ENCODE results near the gene TET1.
A peak's percentile ranks its signal among the peaks of the same experiment; 100 is the strongest.
"Not testable (repeated sequence)": the region's sequence is repeated elsewhere in the genome, so short reads cannot be mapped to it uniquely, and the experiment has no call there.

The TET1 gene

GRCh38 chr10:68617691-68618090, 57.6 kb downstream of the TET1 start:
- DNase-seq, result not testable (repeated sequence)

DNA sequence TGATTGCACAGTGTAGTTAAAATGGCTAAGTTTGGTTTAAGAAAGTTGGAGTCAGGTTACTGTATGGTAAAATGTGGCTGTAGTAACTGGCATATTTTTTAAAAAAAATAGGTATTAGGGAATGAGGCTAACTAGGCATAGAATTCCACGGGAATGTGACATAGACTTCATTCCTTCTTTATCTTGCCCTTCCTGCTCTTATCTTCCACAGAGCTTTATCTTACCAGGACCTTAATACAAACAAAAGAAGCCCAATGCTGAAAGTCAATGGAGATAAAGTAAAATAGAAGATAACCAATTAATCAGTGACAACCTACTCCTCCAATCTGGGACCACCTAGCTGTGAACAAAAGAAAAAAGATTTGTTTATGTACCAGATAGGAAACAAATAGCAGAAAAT, 58.1 kb downstream of the TET1 start:
- DNase-seq, result no peak

DNA sequence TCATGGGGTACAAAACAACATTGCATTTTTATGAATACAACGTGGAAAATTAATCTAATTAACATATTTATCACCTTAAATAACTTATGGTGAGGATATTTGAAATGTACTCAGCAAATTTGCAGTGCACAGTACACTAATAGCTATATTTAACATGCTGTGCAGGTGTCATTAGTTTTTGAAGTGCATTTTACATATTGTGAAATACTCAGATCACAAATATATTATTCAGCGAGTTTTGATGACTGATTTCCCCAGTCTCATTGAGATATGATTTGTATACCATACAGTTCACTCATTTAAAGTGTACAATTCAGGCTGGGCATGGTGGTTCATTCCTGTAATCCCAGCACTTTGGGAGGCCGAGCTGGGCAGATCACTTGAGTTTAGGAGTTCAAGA, 59.5 kb downstream of the TET1 start:
- DNase-seq, result no peak

DNA sequence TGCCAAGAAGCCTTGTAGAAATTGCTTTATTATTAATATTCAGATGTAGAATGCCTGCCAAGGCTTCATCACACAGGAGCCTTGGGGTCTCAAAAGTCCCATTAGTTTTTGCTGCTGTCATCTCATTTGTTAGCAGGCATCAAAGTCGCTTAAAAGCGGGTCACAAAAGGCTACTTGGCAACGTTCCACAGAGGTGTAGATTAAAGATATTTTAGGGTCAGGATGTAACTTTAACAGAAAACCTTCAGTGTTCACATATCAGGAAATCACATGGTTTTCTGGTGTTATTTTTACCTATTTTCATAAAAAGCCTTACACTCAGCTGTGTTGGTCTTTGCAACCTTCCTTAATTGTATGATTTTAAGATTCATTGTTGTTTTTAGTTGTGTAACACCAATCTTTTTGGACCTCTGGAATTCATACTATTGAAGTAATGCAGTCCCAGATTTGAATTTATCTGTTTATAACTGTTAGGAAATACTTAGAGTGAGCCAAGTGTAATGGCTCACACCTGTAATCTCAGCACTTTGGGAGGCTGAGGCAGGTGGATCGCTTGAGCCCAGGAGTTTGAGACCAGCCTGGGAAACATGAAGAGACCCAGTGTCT, 65.3 kb downstream of the TET1 start:
- DNase-seq, result peak; percentile 88

DNA sequence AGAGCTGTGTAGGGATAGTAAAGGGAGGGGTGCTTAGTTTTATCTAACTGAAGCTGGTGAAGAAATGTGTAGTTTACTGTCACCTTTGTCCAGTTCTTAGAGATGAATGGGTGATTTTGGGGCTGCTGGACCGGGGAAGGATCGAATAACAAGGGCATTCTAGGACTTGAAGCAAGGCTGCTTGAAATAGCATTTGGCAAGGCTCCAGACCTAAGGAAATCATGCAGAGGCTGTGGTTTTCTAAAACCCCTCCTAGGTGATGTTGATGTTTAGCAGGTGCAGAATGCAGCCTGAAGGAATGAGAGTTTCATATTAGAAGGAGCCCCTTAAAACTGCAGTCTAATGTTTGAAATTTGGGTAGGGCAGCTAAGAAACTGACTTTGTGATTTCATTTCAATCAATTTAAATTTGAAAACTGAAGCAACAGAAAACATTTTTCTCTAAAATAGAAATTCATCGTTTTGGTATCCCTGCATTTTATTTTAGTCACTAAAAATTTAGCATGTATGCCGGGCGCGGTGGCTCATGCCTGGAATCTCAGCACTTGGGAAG, 68.5 kb downstream of the TET1 start:
- peak; percentile 89 for DNase-seq

DNA sequence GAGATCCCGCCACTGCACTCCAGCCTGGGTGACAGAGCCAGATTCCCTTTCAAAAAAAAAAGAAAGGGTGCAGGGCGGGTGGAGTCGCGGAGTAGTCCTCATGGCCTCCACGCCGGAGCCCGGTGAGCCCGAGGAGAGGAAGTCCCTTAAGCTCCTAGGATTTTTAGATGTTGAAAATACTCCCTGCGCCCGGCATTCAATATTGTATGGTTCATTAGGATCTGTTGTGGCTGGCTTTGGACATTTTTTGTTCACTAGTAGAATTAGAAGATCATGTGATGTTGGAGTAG, 72.1 kb downstream of the TET1 start:
- not testable (repeated sequence) for DNase-seq

GRCh38 chr10:68633281-68633680, 73.1 kb downstream of the TET1 start:
- no peak for DNase-seq

DNA sequence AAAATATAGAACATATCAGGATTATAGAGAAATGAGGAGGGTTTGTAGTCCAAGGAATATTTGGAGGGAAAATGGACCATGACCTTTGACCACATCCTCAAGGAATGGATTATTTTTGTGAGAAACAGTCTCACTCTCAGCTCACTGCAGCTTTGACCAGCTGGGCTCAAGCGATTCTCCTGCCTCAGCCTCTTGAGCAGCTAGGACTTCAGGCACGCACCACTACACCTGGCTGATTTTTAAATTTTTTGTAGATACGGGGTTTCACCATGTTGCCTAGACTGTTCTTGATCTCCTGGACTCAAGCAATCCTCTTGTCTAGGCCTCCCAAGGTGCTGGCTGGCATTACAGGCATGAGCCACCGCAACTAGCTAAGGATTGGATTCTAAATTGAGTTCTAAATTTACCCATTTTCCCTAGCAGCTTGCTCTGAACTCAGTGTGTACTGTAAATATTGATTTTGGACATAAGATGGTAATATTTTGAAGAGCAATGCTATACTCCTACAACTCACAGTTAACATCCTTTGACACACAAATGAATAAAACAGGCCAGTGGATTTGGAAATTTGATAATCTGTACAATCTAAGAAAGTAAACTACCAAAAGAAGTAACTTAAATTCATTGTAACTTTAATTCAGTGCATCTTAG, 73.8 kb downstream of the TET1 start:
- DNase-seq, result no peak

DNA sequence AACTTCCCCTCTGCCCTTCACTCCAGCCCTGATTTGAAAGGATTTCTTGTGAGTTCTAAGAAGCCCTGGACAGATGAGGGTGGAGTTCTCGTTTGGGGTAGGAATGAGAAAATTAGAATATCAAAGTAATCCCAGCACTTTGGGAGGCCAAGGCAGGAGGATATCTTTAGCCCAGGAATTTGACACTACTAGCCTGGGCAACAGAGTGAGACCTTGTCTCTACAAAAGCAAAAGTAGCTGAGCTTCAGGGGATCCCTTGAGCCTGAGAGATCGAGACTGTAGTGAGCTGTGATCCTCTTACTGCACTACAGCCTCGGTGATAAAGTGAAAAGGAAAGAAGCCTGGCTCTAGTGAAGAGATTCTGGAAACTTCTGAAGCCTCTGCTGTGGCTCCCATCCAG, 76.2 kb downstream of the TET1 start:
- no peak for DNase-seq

DNA sequence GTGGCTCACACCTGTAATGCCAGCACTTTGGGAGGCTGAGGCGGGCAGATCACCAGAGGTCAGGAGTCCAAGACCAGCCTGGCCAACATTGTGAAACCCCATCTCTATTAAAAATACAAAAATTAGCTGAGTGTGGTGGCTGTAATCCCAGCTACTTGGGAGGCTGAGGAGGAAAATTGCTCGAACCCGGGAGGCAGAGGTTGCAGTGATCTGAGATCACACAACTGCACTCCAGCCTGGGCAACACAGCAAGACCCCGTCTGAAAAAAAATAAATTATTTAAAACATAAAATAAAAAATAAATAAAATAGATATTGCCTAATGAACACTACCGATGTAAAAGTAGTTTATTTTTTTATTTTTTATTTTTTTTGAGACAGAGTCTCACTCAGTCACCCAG, 83.4 kb downstream of the TET1 start:
- not testable (repeated sequence) for DNase-seq

- no peak for DNase-seq
Observed at GRCh38 chr10:68647672-68648341, 87.7 kb downstream of the TET1 start.

DNA sequence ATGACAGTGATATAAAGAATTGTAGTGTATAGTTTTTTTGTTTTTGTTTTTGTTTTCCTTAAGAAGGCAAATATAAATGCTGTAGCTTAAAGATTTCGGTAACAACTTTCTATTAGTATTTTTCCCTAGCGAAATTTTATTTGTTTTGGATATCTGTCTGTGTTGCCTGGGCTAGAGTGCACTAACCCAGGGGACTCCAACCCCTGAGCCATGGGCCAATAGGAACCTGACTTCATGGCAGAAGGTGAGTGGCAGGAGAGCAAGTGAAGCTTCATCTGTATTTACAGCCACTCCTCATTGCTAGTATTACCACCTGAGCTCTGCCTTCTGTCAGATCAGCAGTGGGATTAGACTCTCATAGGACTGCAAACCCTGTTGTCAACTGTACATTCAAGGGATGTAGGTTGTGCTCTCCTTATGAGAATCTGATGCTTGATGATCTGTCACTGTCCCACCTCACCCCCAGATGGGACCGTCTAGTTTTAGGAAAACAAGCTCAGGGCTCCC, 95.5 kb downstream of the TET1 start:
- DNase-seq, result no peak

GRCh38 chr10:68665841-68666240, 105.7 kb downstream of the TET1 start:
- DNase-seq, result no peak

DNA sequence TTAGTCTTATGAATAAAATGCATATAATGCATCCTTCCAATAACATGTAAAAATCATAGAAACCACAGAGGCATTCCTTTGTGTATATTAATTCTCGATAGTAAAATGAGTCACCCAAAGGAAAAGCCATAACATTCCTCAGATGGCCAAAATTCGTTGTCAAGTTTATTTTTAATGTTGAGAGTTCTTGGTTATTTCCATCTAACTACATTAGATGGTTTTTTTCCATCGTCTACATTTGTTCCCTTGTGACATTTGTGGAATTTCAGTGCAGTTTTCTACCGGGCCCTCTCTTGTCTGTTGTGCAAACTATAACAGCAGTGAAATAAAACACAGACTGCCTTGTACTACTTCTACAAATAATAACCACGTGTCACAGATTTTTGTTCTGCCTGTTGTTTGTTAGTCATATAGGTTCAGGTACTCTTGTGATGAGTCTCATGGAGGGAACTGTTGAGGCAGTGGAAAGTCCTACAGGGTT, 106.2 kb downstream of the TET1 start:
- DNase-seq, result no peak

DNA sequence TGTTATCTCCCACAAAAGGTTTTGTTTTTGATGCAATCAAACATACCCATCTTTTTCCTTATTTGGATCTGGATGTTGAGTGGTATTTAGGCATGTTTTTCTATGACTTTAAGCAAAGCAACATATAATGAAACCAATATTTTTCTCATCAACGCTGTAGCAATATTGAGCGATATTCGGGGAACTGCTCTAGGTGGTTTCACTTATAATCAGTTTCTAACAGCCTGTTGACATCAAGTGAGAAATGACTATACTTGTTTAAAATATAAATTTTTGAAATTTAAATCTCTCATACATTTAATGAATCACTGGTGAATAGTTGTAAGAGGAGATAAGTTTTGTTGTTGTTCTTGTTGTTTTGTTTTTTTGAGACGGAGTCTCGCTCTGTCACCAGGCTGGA, 108.1 kb downstream of the TET1 start:
- DNase-seq, result no peak

DNA sequence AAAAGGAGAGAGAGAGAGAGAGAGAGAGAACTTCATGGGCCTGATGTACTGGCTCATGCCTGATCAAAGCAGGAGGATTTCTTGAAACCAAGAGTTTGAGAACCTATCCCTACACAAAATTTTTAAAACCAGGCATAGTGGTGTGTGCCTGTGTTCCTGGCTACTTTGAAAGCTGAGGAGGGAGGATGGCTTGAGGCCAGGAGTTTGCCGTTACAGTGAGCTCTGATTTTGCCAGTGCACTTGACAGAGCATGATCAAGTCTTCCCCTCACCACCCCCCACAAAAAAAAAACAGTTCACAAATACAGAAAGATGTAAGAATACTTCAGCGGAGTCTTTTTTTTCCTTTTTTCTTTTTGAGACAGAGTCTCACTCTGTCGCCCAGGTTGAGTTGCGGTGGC, 108.8 kb downstream of the TET1 start:
- DNase-seq, result no peak

DNA sequence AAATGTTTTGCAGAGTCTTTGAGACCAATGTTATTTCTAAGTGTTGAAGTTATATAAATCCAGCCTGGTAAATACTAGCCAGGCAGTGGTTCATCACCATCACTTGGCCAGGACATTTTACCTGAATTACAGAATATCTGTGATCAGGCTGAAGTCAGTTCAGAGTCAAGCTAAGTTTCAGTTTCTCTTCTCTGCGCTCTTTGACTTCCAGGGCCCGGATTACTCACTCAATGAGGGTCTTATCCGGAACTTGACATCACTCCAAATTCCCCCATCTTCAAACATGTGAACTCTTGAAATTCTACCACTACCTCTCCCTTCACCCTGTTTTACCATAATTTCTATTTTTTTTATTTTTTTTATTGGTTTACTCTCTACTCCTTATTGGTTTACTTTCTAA, 124.3 kb downstream of the TET1 start:
- peak; percentile 7 for DNase-seq

- no peak for DNase-seq
Observed at GRCh38 chr10:68696018-68696417, 135.9 kb downstream of the TET1 start.

DNA sequence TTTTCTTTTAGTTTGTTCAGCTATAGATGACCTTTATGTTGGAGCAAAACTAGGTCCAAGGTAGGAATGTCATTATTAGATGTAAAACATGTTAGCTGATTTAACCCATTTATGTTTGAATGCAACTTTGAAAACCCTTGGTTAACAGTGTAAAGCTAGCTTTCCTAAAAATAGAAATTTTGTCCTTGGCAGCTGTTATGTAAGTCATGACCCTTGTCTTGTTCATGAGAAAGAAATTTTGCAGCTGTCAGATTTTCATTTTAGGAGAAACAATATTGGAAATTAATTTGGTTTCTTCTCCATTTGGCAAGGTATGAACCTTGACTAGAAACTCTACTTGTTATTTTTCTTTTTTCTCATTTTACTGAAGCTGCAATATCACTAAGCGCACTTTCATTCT, 137.0 kb downstream of the TET1 start:
- no peak for DNase-seq

DNA sequence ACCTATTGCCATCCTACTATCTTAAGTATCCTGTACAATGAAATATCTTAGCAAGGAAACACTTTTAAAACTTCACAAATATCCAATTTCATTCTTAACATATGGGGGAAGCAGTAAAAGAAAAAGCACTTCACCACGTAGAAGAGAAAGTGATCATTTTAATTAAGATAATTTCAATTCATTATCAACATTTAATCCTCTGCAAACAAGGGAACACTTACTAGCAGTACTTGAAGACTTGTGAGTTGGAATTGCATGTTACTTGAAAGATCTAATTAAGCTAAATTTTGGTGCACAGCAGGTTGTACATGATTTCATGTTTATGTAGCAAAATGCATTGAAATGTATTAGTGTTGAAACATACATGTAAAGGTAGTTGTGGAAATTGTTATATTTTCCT, 140.1 kb downstream of the TET1 start:
- DNase-seq, result no peak

DNA sequence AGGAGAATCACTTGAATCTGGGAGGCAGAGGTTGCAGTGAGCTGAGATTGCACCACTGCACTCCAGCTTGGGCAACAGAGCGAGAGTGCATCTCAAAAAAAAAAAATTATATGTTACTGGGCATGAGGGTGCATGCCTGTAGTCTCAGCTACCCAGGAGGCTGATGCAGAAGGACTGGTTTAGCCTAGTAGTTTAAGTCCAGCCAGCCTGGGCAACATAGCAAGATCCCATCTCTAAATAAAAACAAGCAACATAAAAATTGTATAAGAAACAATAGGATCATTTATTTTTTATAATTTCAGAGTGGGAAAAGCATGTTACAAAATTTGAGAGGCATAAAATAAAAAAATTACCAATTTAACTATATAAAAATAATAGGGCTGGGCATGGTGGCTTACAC, 145.4 kb downstream of the TET1 start:
- DNase-seq, result no peak

DNA sequence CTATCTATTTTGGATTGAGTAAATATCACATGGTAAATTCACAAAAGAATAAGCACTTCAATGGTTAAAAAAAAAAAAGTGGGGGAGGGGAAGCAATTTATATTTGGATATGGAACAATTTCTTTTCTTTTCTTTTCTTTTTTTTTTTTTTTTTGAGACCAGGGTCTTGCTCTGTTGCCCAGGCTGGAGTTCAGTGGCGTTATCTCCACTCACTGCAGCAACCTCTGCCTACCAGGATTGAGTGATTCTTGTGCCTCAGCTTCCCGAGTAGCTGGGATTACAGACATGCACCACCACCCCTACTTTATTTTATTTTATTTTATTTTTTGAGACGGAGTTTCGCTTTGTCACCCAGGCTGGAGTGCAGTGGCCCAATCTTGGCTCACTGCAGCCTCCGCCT, 148.8 kb downstream of the TET1 start:
- not testable (repeated sequence) for DNase-seq

GRCh38 chr10:68713065-68713464, 152.9 kb downstream of the TET1 start:
- DNase-seq, result not testable (repeated sequence)

GRCh38 chr10:68717435-68717834, 157.3 kb downstream of the TET1 start:
- DNase-seq, result no peak
